Ectodermal cell (in vitro differentiated cells): Measurements from ENCODE around the gene SERINC2.
"Not testable (repeated sequence)": the region's sequence is repeated elsewhere in the genome, so short reads cannot be mapped to it uniquely, and the experiment has no call there.

Source experiments
- H3K27ac ChIP-seq: 2 replicates; pipeline ENCODE4 v1.7.0; 2013; ENCODE audit warnings: mild to moderate bottlenecking, low read depth, low read length; ENCODE audit not compliant: insufficient read depth, poor library complexity, severe bottlenecking
- H3K27me3 ChIP-seq: 2 replicates; pipeline ENCODE4 v1.7.0; 2013; ENCODE audit warnings: mild to moderate bottlenecking, low read length; ENCODE audit not compliant: insufficient read depth, control insufficient read depth, poor library complexity, severe bottlenecking
- H3K36me3 ChIP-seq: one replicate; pipeline ENCODE4 v1.7.0; 2013; ENCODE audit warnings: low read length; ENCODE audit not compliant: control insufficient read depth, insufficient read depth
- H3K4me1 ChIP-seq: one replicate; pipeline ENCODE4 v1.7.0; 2013; ENCODE audit warnings: low read length; ENCODE audit not compliant: control insufficient read depth, insufficient read depth
- H3K4me3 ChIP-seq: 2 replicates; pipeline ENCODE4 v1.7.0; 2013; ENCODE audit warnings: low read depth, low read length, control low read depth; ENCODE audit not compliant: insufficient read depth
- H3K9me3 ChIP-seq: 2 replicates; pipeline ENCODE4 v1.7.0; 2013; ENCODE audit warnings: mild to moderate bottlenecking, low read length, moderate library complexity; ENCODE audit not compliant: control insufficient read depth
- WGBS, 2 experiments: methylation state at CpG; one replicate each; pipeline ENCODE4 v1.1.7; 2013; ENCODE audit warnings: missing lambda C conversion rate in 2 of 2; 5-methylcytosine and 5-hydroxymethylcytosine counted together

Gene SERINC2

GRCh38 chr1:31470794-31471315 is 57.8 kb downstream of the SERINC2 start:
- H3K36me3 ChIP-seq = no peaks in the 10 kb centered on the region
- H3K4me1 ChIP-seq = no peaks in the 10 kb centered on the region
- H3K9me3 ChIP-seq = no peaks in the 10 kb centered on the region
- H3K4me3 ChIP-seq = no peak overlapping the region
- 94% methylated on average over 10 of the region's 11 CpGs for WGBS, 2 experiments
- no peak overlapping the region for H3K27ac ChIP-seq
- no peaks in the 10 kb centered on the region for H3K27me3 ChIP-seq

DNA sequence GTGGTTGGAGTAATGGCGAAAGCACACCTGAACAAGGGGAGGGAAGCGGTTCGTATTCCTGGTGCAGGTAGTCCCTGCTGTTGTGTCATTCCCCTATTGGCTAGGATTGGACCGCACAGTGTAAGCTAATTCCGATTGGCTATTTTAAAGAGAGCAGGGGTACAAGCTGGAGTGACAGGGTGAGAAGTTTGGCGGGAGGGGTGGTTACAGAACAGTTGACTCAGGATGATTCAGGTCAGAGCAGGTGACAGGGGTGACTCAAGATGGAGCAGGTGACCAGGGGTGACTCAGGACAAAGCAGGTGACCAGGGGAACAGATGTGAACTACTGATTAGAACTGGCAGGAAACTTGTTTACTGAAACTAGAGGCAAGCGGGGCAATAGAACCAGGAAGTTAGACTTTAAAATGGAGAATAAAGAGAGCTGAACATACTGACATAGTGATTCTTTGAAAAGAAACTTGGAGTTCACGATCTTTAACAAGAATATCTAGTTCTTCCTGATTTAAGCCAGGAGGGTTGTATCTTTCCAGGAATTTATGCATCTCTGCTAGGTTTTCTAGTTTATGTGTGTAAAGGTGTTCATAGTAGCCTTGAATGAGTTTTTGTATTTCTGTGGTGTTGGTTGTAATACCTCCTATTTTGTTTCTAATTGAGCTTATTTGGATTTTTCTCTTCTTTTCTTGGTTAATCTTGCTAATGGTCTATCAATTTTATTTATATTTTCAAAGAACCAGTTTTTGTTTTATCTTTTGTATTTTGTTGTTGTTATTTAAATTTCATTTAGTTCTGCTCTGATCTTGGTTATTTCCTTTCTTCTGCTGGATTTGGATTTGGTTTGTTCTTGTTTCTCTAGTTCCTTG is 58.7 kb downstream of the SERINC2 start:
- H3K27me3 ChIP-seq, H3K4me1 ChIP-seq, H3K36me3 ChIP-seq, H3K27ac ChIP-seq, H3K9me3 ChIP-seq, H3K4me3 ChIP-seq: not testable (repeated sequence)
- 83% methylated on average over 8 of the region's 8 CpGs for WGBS, 2 experiments

DNA sequence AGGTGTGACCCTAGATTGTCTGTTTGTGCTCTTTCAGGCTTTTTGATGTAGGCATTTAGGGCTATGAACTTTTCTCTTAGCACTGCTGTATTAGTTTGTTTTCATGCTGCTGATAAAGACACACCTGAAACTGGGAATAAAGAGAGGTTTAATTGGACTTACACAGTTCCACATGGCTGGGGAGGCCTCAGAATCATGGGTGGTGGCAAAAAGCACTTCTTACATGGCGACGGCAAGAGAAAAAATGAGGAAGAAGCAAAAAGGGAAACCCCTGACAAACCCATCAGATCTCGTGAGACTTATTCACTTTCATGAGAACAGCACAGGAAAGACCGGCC is 59.3 kb downstream of the SERINC2 start:
- H3K36me3 ChIP-seq, H3K27ac ChIP-seq: not testable (repeated sequence)
- WGBS, 2 experiments = 89 to 95% methylated on average over 4 of the region's 4 CpGs

DNA sequence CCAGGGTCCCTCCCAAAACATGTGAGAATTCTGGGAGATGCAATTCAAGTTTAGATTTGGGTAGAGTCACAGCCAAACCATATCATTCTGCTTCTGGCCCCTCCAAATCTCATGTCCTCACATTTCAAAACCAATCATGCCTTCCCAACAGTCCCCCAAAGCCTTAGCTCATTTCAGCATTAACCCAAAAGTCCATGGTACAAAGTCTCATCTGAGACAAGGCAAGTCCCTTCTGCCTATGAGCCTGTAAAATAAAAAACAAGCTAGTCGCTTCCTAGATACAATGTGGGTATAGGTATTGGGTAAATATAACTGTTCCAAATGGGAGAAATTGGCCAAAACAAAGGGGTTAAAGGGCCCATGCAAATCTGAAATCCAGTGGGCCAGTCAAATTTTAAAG is 59.7 kb downstream of the SERINC2 start:
- WGBS, 2 experiments = 90 to 96% methylated on average over 1 of the region's 1 CpG

More for the DNA sequence above, 59.3 kb downstream of the SERINC2 start:
- not testable (repeated sequence) for H3K4me1 ChIP-seq, H3K9me3 ChIP-seq, H3K27me3 ChIP-seq, H3K4me3 ChIP-seq

GRCh38 chr1:31473508-31473907 is 60.5 kb downstream of the SERINC2 start:
- not testable (repeated sequence) for H3K27me3 ChIP-seq, H3K27ac ChIP-seq, H3K9me3 ChIP-seq, H3K4me3 ChIP-seq, H3K4me1 ChIP-seq, H3K36me3 ChIP-seq

More for the DNA sequence above, 59.7 kb downstream of the SERINC2 start:
- H3K4me3 ChIP-seq, H3K27me3 ChIP-seq, H3K4me1 ChIP-seq, H3K36me3 ChIP-seq, H3K9me3 ChIP-seq, H3K27ac ChIP-seq: not testable (repeated sequence)

DNA sequence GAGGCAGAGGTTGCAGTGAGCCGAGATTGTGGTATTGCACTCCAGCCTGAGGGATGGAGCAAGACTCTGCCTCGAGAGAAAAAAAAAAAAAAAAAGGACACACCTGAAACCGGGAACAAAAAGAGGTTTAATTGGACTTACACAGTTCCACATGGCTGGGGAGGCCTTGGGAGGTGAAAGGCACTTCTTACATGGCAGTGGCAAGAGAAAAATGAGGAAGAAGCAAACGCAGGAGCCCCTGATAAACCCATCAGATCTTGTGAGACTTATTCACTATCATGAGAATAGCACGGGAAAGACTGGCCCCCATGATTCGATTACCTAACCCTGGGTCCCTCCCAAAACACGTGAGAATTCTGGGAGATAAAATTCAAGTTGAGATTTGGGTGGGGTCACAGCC is 61.6 kb downstream of the SERINC2 start:
- 91% methylated on average over 7 of the region's 7 CpGs for WGBS, 2 experiments
- H3K4me1 ChIP-seq, H3K27me3 ChIP-seq, H3K9me3 ChIP-seq, H3K27ac ChIP-seq, H3K36me3 ChIP-seq, H3K4me3 ChIP-seq: not testable (repeated sequence)

GRCh38 chr1:31476891-31477846 is 64.2 kb downstream of the SERINC2 start:
- Histone ChIP-seq H3K36me3 (no peaks in the 10 kb centered on the region), H3K4me1 (no peaks in the 10 kb centered on the region), H3K4me3 (no peak overlapping the region), H3K27ac (no peak overlapping the region), H3K9me3 (no peaks in the 10 kb centered on the region), H3K27me3 (no peaks in the 10 kb centered on the region)
- 82% methylated on average over 10 of the region's 10 CpGs for WGBS, 2 experiments

DNA sequence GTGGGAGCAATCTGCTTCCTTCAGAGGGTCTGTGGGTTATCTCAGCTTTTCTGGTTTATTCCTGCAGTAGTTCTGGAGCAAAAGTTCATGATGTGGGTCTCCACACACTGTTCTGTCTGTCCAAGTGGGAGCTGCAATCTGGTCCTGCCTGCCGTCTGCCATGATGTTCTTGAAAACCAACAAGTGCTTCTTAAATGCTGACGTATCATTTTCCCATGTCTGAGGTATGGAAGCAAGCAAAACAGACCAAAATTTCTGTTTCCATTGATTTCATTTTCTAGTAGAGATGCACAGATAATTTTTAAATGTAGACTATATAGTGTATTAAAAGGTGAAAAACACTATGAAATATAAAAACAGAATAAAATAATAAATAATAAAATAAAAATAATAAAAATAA is 65.2 kb downstream of the SERINC2 start:
- no peak overlapping the region for H3K27ac ChIP-seq

DNA sequence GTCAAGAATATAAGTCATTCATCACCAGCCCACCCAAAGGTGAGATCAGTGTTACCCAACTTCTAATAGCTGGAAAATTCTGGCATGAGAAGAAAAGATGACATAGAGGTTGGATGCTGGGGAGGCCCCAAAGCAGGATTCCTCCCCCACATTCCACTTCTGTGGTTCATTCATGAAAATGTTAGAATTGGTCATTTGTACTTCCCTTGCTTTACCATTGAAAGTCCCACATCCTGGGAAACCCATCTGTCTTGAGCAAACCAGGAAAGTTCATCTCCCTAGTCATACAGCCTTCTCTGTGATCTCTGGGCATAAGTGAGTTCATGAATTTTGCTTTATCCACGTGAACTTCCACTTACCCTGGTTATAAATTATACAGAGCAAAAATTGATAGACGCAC is 66.8 kb downstream of the SERINC2 start:
- Histone ChIP-seq H3K4me1 (peaks cover 6% of the 10 kb centered on the region), H3K4me3 (no peak overlapping the region), H3K9me3 (no peaks in the 10 kb centered on the region), H3K36me3 (no peaks in the 10 kb centered on the region), H3K27ac (no peak overlapping the region), H3K27me3 (no peaks in the 10 kb centered on the region)
- WGBS, 2 experiments = 71 to 89% methylated on average over 1 to 2 of the region's 2 CpGs

More for the DNA sequence above, 65.2 kb downstream of the SERINC2 start:
- Histone ChIP-seq H3K27me3 (no peaks in the 10 kb centered on the region), H3K36me3 (no peaks in the 10 kb centered on the region), H3K9me3 (no peaks in the 10 kb centered on the region), H3K4me3 (no peak overlapping the region), H3K4me1 (no peaks in the 10 kb centered on the region)
- WGBS, 2 experiments = 94 to 96% methylated on average over 2 of the region's 2 CpGs

GRCh38 chr1:31480426-31480825 is 67.4 kb downstream of the SERINC2 start:
- not testable (repeated sequence) for H3K9me3 ChIP-seq, H3K27ac ChIP-seq, H3K4me3 ChIP-seq, H3K4me1 ChIP-seq, H3K27me3 ChIP-seq, H3K36me3 ChIP-seq
- 57 to 58% methylated on average over 3 of the region's 4 CpGs for WGBS, 2 experiments
